ENCODE results near the gene IL15.
"Not testable (repeated sequence)": the region's sequence is repeated elsewhere in the genome, so short reads cannot be mapped to it uniquely, and the experiment has no call there.

The IL15 gene

DNA sequence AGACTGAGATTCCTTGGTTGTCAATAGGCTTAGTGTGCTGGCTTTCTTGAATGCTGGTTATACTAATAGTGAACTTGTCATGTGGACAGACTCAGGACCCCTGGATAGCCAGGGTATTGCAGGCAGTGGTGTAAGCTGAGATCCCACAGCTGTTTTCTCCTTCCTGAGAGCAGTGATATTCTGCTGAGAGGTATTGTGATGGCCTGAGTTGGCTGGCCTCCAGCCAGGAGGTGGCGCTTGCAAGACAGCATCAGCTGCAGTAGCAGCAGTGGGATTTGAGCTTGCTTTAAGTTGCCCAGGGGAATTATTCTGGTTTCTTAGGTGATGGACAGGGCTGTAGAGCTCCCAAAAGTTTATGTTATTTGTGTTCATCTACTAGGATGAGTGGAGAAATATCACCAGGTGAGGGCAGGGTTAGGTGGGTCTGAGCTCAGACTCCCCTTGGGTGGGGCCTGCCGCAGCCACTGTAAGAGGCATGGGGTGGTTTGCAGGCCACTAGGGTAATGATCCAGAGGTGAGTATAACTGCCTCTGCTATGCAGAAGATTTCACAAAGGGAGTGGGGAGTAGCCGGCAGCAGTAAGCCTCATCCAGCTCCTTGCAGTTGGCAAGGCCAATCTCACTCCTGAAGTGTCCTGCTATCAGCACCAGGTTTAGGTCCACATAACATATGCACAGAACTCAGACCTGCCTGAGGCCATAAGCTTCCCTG lies 66.2 kb downstream of the IL15 start:
- in situ Hi-C loops (cut with HindIII; ENCODE audit: low sequenced_read_pairs) = no loop called here

GRCh38 chr4:141703497-141703896 lies 67.1 kb downstream of the IL15 start:
- in situ Hi-C loops (cut with HindIII; ENCODE audit: low sequenced_read_pairs) = no loop called here

DNA sequence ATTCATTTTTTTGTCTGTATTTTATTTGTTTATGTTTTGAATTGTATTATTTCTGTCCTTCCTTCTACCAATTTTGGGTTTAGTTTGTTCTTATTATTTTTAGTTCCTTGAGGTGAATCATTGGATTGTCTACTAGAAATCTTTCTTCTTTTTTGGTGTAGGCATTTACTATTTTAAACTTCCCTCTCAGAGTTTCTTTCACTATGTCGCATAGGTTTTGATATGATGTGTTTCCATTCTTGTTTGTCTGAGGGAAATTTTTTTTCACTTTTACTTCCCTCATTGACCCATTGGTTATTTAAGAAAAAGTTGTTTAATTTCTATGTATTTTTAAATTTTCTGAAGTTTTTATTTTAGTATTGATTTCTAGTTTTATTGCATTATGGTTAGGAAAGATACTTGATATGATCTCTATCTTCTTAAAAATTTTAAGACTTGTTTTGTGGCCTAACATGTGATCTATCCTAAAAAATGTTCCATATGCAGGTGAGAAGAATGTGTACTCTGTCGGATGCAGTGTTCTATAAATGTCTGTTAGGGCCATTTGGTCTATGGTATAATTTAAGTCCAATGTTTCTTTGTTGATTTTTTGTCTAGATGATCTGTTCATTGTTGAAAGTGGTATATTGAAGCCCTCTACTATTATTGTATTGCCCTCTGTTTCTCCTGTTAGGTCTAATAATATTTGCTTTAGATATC lies 68.8 kb downstream of the IL15 start:
- in situ Hi-C loops (cut with HindIII; ENCODE audit: low sequenced_read_pairs) = no loop called here

DNA sequence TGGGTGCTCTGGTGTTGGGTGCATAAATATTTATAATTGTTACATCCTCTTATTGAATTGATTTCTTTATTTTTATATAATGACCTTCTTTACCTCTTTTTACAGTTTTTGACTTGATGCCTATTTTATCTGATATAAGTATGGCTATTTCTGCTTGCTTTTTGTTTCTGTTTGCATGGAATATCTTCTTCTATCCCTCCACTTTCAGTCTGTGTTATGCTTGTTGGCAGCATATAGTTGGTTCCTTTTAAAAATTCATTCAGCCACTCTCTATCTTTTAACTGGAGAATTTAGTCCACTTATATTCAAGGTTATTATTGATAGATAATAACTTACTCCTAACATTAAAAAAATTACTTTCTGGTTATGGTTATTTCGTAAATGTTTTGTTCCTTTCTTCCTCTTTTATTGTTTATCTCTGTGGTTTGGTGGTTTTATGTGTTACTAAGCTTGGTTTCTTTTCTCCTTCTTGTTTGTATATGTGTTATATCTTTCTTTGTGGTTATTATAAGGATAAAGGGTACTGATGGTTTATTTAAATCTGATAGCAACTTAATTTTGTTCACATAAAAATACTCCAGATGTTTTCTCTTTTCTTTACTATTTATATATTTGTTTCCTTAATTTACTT lies 69.5 kb downstream of the IL15 start:
- in situ Hi-C loops (cut with HindIII; ENCODE audit: low sequenced_read_pairs) = no loop called here

GRCh38 chr4:141706445-141706844 lies 70.1 kb downstream of the IL15 start:
- in situ Hi-C loops (cut with HindIII; ENCODE audit: low sequenced_read_pairs) = no loop called here

DNA sequence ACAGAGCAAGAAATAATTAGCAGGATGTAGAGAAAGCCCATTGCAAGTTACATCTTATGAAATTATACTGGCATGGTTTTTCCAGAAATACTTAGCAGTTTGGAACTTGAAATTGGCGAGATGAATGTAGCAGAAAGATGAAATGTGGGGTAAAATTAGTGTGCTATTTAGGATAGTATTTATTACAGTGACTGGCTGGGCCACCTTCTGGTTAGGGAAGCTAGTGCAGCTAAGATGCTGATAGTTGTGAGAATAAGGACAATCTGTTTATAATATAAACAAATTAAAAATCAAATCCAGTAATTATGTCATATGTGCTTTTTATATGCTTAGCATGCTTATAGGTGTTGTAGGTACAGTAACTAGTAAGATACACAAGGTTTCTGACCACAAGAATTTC lies 74.8 kb downstream of the IL15 start:
- in situ Hi-C loops (cut with HindIII; ENCODE audit: low sequenced_read_pairs) = no loop called here

- in situ Hi-C loops (cut with HindIII; ENCODE audit: low sequenced_read_pairs) = no loop called here
Measured at GRCh38 chr4:141713185-141713584, 76.8 kb downstream of the IL15 start.

- in situ Hi-C loops (cut with HindIII; ENCODE audit: low sequenced_read_pairs) = no loop called here
Measured at GRCh38 chr4:141713771-141714445, 77.5 kb downstream of the IL15 start.

DNA sequence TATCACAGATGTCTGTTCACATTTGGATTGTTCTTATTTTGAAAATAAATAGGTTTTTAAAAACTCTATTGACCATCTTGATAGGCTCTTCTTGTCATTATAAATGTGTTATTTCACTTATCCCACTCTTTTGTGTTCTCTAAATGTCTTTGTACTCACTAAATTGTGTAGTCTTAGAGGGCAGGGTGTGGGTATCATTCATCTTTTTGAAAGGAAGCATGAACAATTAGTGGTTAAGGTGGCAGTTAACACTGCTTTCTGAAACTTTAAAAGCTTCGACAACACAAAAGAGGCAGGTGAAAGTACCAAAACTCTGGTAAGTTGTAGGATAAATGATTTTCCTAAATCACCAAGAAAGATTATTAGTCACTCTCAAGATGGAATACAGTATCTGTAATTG lies 83.2 kb downstream of the IL15 start:
- in situ Hi-C loops (cut with HindIII; ENCODE audit: low sequenced_read_pairs) = no loop called here

DNA sequence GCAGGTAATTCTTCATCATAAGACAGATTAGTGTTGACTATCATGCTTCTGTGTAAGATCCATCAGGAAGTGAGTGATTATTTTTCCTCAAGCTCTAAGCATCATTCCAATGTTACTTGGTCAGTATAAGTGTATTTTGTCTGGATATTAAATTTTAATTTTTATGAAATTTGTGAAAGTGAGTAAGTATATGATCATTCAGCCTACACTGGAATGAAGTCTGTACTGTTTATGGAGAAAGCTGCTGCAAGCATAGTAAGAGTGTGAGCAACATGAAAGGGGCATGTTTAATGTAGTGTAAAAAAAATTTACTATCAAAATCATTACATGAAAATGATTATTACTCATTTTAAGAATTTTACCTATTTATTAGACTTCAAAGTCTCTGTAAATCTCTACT lies 84.8 kb downstream of the IL15 start:
- in situ Hi-C loops (cut with HindIII; ENCODE audit: low sequenced_read_pairs) = no loop called here

GRCh38 chr4:141724646-141725045 lies 88.3 kb downstream of the IL15 start:
- in situ Hi-C loops (cut with HindIII; ENCODE audit: low sequenced_read_pairs) = no loop called here

GRCh38 chr4:141727420-141727819 lies 91.0 kb downstream of the IL15 start:
- in situ Hi-C loops (cut with HindIII; ENCODE audit: low sequenced_read_pairs) = no loop called here

DNA sequence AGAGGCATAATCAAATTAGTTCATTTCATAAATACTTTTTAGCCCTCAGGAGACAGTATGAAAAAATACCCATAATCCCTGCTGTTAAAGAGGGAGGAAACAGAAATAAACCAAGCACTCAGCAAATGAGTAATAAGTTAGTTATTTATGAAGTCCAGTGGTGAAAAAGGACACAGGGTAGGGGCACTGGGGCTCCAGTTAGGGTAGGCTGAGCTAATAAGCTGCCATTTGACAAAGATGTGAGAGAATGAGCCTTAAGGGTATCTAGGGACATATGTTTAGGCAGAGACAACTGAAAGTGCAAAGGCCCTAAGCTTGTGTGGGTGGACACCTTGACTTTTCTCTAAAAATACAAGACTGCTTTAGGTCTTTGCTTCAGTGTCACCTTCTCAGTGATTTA lies 94.4 kb downstream of the IL15 start:
- in situ Hi-C loops (cut with HindIII; ENCODE audit: low sequenced_read_pairs) = no loop called here

DNA sequence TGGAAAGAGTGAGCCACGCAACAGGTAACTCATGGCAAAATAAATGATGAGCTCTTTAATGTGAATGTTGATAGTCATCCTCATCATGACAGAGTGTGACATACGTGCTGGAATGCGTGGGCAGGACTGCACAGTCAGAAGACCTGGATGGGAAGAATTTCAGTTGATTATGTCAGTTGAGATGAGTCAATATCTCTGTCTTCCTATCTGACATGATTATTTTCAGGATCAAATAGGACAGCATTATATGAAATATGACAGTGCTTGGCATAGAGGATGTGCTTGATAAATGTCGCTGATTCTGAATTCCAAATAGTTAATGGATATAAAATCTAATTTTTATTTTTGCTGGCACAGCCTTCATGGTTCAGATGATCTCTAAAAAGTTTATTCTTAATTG lies 95.1 kb downstream of the IL15 start:
- in situ Hi-C loops (cut with HindIII; ENCODE audit: low sequenced_read_pairs) = no loop called here

GRCh38 chr4:141739636-141740035 lies 103.3 kb downstream of the IL15 start:
- in situ Hi-C loops (cut with HindIII; ENCODE audit: low sequenced_read_pairs) = no loop called here

DNA sequence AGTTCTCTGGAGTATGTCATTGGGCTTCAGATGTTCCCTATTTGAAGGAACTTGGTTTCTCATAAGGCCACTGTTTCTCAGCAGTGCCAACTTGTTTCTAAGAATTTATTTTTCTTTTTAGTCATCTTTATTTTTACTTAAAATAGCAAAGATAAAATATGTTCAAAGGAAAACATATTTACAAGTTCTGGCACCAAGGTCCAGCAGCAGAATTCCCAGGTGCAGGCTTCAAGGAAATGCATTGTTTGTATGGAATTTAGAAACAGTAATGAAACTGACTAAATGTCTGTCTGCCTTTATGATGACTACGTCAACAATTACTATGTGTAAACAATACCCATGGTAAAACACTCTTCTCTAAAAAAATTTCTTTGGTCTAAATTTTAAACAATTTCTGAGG lies 109.6 kb downstream of the IL15 start:
- in situ Hi-C loops (cut with HindIII; ENCODE audit: low sequenced_read_pairs) = no loop called here

- in situ Hi-C loops (cut with HindIII; ENCODE audit: low sequenced_read_pairs) = not testable (repeated sequence)
Measured at GRCh38 chr4:141751806-141752205, 115.4 kb downstream of the IL15 start.

GRCh38 chr4:141757287-141757686 lies 120.9 kb downstream of the IL15 start:
- in situ Hi-C loops (cut with HindIII; ENCODE audit: low sequenced_read_pairs) = no loop called here

DNA sequence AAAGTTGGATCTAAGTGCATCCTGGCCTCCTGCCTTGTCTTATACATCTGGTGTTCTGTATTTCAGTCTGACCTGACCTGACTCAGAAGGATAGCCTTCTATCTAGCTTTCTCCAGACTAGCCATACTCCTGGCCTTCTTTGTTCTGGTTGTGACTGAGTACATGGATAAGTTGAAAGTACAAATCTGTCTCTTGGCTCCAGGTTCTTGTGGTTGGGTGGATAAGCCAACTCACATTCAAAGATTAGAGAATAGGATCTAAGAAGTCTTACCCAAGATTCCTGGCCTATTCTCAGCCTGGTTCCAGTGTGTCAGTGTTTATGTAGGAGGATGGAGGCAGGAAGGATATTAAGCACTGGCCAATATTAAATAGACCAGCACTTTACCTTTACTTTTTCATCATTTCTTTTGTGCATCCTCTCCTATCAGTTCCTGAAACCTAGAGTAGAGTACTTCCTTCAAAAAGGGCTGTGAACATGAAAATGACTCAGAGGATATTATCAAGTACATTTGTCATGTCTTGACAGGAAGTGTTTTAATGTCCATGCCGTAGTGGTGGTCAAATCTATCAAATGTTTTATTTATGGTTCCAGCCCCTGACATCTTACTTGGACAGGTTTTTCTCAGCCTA lies 123.5 kb downstream of the IL15 start:
- in situ Hi-C loops (cut with HindIII; ENCODE audit: low sequenced_read_pairs) = no loop called here

GRCh38 chr4:141761926-141762325 lies 125.5 kb downstream of the IL15 start:
- in situ Hi-C loops (cut with HindIII; ENCODE audit: low sequenced_read_pairs) = no loop called here

DNA sequence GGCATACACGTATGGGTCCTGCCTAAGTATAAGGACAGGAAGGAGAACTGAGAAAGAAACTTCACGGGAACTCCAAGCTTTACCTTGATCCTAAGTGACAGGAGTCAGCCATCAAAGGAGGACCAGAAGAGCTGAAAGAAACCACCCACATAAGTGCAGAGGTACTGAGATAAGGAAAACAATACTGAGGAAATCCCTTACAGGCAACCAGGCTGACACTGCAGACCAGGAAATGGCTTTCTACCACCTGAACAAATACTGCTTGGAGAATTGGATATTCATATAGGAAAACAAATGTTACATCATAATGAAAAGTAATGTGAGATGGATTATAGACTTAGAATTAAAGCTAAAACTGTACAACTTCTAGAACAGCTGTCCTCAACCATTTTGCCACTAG lies 127.0 kb downstream of the IL15 start:
- in situ Hi-C loops (cut with HindIII; ENCODE audit: low sequenced_read_pairs) = no loop called here
